OCI-LY7 (cell line): ENCODE results near the gene YJEFN3. TPM values are rescaled to one million over a fixed set of nuclear protein-coding genes. Genes with fewer than 3 reads are reported as not detected.

ENCODE experiments used
- BruUV-seq: library from RNA; stranded (reverse); fragments of 400-500 nt; replicated peaks from 2 replicates; lab custom pipeline; 2021; lab: Mats Ljungman, UMichigan
- CTCF ChIA-PET: fragments of 300-600 bp; sonication (Branson Sonifier 250); formaldehyde crosslinking; loops from one replicate; lab custom pipeline; 2022; ENCODE audit warnings: antibody characterized with exemption; ENCODE audit not compliant: unreplicated experiment; lab: Charles Lee
- POLR2A ChIA-PET: fragments of 300-600 bp; sonication (Branson Sonifier 250); formaldehyde crosslinking; loops from one replicate; lab custom pipeline; 2022; ENCODE audit warnings: antibody characterized with exemption; lab: Charles Lee
- DNase-seq: peaks from one replicate; pipeline ENCODE4 v3.0.0-alpha.2; 2015; ENCODE audit warnings: low spot score
- H2AFZ ChIP-seq: fragments of 200-600 bp; sonication (generic), shearing (Covaris generic); 2 replicates; pipeline ENCODE4 v1.6.1; 2014; ENCODE audit warnings: mild to moderate bottlenecking, antibody characterized with exemption, low read length, moderate library complexity
- H3K27ac ChIP-seq: fragments of 200-600 bp; sonication (generic); 2 replicates; pipeline ENCODE4 v1.5.1; 2014; ENCODE audit warnings: mixed run types, low read depth, mild to moderate bottlenecking, moderate library complexity, low read length, inconsistent platforms; ENCODE audit not compliant: poor library complexity, severe bottlenecking
- H3K36me3 ChIP-seq: fragments of 200-600 bp; sonication (generic); 2 replicates; pipeline ENCODE4 v1.6.1; 2014; ENCODE audit warnings: mild to moderate bottlenecking, antibody characterized with exemption, low read length, moderate library complexity, mixed read lengths; ENCODE audit not compliant: insufficient read depth
- H3K4me1 ChIP-seq: fragments of 200-600 bp; sonication (generic); 2 replicates; pipeline ENCODE4 v1.5.1; 2014; ENCODE audit warnings: mild to moderate bottlenecking, low read length; ENCODE audit not compliant: insufficient read depth, poor library complexity, severe bottlenecking
- H3K4me2 ChIP-seq: fragments of 200-600 bp; sonication (generic); 2 replicates; pipeline ENCODE4 v1.6.1; 2014; ENCODE audit warnings: mild to moderate bottlenecking, low read length
- H3K4me3 ChIP-seq: fragments of 200-600 bp; sonication (generic); 2 replicates; pipeline ENCODE4 v1.5.1; 2014; ENCODE audit warnings: mild to moderate bottlenecking, low read depth, low read length; ENCODE audit not compliant: poor library complexity, severe bottlenecking
- H3K79me2 ChIP-seq: fragments of 200-600 bp; sonication (generic); 2 replicates; pipeline ENCODE4 v1.6.1; 2016; ENCODE audit warnings: low read depth, mild to moderate bottlenecking, low read length, moderate library complexity, mixed read lengths; ENCODE audit not compliant: insufficient read depth
- H3K9me2 ChIP-seq: fragments of 200-600 bp; sonication (generic); 2 replicates; pipeline ENCODE4 v1.6.1; 2016; ENCODE audit warnings: mild to moderate bottlenecking, low read length, mixed read lengths; ENCODE audit not compliant: insufficient read depth
- H3K9me3 ChIP-seq: fragments of 200-600 bp; sonication (generic); 2 replicates; pipeline ENCODE4 v1.6.1; 2014; ENCODE audit warnings: mild to moderate bottlenecking, mixed run types, low read length, mixed read lengths
- H4K20me1 ChIP-seq: fragments of 200-600 bp; sonication (generic); 2 replicates; pipeline ENCODE4 v1.6.1; 2014; ENCODE audit warnings: mild to moderate bottlenecking, antibody characterized with exemption, low read length, moderate library complexity, mixed read lengths; ENCODE audit not compliant: insufficient read depth
- EZH2phosphoT487 ChIP-seq: fragments of 200-600 bp; sonication (generic); IDR thresholded peaks from 2 replicates; pipeline ENCODE4 v1.6.1; 2018; ENCODE audit warnings: low read depth, borderline replicate concordance, mild to moderate bottlenecking, mixed run types, antibody characterized with exemption, low read length, moderate library complexity, mixed read lengths
- intact Hi-C: fragments of 100-400 bp; cut with micrococcal nuclease; formaldehyde crosslinking; loops from one replicate; pipeline ENCODE4 v1.10.0; 2022; ENCODE audit not compliant: unreplicated experiment
- total RNA-seq, 2 experiments: library from RNA; depleted of rRNA in 1 of 2; stranded (reverse); fragments of >200 nt in 1 of 2; shearing (Covaris generic) in 1 of 2; gene quantifications; 2 replicates each; pipeline ENCODE4 v1.2.3, GENCODE V29; 2014 to 2022
- TF ChIP-seq, protein P1 (sequence below): fragments of 200-600 bp; sonication (generic); conservative IDR thresholded peaks from 2 replicates; pipeline ENCODE4 v1.5.1; 2014; ENCODE audit warnings: mild to moderate bottlenecking, antibody characterized with exemption, low read length, moderate library complexity, mixed read lengths

Gene YJEFN3
- total RNA-seq, 2 experiments from 2014 or later = 5.4 to 35.3 TPM

- ChIA-PET POLR2A (no interaction called here), CTCF (no interaction called here)
- Histone ChIP-seq H3K9me2 (no peaks in the 10 kb centered on the region), H3K79me2 (no peaks in the 10 kb centered on the region), H4K20me1 (no peaks in the 10 kb centered on the region), H3K4me2 (no peak overlapping the region), H3K4me1 (peaks cover 13% of the 10 kb centered on the region), H3K4me3 (no peak overlapping the region), H3K27ac (no peak overlapping the region), H3K36me3 (peaks cover 26% of the 10 kb centered on the region), H3K9me3 (no peaks in the 10 kb centered on the region), H2AFZ (no peak overlapping the region)
- no TSS peak for BruUV-seq
- intact Hi-C loops = no loop called here
- TF ChIP-seq EZH2phosphoT487 = no peak
- TF ChIP-seq, protein P1, sequence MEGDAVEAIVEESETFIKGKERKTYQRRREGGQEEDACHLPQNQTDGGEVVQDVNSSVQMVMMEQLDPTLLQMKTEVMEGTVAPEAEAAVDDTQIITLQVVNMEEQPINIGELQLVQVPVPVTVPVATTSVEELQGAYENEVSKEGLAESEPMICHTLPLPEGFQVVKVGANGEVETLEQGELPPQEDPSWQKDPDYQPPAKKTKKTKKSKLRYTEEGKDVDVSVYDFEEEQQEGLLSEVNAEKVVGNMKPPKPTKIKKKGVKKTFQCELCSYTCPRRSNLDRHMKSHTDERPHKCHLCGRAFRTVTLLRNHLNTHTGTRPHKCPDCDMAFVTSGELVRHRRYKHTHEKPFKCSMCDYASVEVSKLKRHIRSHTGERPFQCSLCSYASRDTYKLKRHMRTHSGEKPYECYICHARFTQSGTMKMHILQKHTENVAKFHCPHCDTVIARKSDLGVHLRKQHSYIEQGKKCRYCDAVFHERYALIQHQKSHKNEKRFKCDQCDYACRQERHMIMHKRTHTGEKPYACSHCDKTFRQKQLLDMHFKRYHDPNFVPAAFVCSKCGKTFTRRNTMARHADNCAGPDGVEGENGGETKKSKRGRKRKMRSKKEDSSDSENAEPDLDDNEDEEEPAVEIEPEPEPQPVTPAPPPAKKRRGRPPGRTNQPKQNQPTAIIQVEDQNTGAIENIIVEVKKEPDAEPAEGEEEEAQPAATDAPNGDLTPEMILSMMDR = no peak
- no peak for DNase-seq
Measured at GRCh38 chr19:19510432-19510831, 18.3 kb upstream of the YJEFN3 start.

DNA sequence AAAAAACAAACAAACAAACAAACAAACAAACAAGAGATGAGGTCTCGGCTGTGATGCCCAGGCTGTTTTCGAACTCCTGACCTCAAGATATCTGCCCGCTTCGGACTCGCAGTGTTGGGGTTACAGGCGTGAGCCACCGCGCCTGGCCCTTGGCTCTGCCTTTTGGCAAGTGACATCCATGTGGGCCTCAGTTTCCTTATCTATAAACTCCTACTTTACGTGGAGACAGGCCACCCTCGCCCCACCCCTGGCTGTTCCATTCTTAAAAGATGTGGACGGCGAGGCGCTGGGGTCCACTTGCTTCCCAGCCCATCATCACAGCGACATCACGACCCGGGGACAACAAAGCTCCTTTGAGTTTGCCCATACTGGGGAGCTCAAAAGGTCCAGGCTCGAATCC is 15.0 kb upstream of the YJEFN3 start:
- no peak for DNase-seq
- Histone ChIP-seq H3K9me3 (no peaks in the 10 kb centered on the region), H3K27ac (no peak overlapping the region), H3K79me2 (peaks cover 25% of the 10 kb centered on the region), H2AFZ (no peak overlapping the region), H3K9me2 (no peaks in the 10 kb centered on the region), H4K20me1 (no peaks in the 10 kb centered on the region), H3K4me3 (no peak overlapping the region), H3K4me1 (peaks cover 21% of the 10 kb centered on the region), H3K36me3 (peaks cover 5% of the 10 kb centered on the region; the same call in 1 of the 2 replicates), H3K4me2 (no peak overlapping the region)
- ChIA-PET POLR2A (no interaction called here), CTCF (no interaction called here)
- TF ChIP-seq EZH2phosphoT487 = no peak
- TF ChIP-seq, protein P1 = no peak
- no TSS peak for BruUV-seq
- intact Hi-C loops = no loop called here

DNA sequence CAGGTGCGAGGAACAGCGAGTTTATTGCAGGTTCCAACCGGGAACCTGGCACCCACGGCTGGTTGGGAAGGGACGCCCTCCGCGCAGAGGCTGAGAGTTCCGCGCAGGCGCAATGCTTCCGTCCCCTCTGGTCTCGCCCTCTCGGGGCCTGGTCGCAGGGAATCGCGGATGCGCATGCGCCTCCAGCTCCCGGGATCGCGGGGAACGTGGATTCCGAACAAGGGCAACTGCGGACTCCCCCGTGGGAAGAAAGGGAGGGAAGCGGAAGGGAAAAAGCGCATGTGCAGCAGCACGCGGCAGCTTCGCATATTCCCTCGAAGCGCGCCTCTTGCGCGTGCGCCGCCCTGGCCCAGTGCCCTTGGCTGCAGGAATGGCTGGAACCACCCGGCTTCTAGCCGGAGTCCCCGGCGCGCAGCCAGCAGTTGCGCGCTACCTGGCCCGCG is 14.5 kb upstream of the YJEFN3 start:
- Histone ChIP-seq H3K4me2 (no peak overlapping the region), H4K20me1 (no peaks in the 10 kb centered on the region), H2AFZ (no peak overlapping the region), H3K9me2 (no peaks in the 10 kb centered on the region), H3K4me3 (no peak overlapping the region), H3K4me1 (peaks cover 25% of the 10 kb centered on the region), H3K9me3 (no peaks in the 10 kb centered on the region), H3K79me2 (peaks cover 30% of the 10 kb centered on the region), H3K36me3 (peaks cover 9% of the 10 kb centered on the region), H3K27ac (no peak overlapping the region)
- DNase-seq = no peak
- intact Hi-C loops = no loop called here
- no TSS peak for BruUV-seq
- TF ChIP-seq, protein P1 = no peak
- TF ChIP-seq EZH2phosphoT487 = no peak
- CTCF ChIA-PET = no interaction called here
- POLR2A ChIA-PET = no interaction called here
